ENCODE data around the gene TTC8.

DNA sequence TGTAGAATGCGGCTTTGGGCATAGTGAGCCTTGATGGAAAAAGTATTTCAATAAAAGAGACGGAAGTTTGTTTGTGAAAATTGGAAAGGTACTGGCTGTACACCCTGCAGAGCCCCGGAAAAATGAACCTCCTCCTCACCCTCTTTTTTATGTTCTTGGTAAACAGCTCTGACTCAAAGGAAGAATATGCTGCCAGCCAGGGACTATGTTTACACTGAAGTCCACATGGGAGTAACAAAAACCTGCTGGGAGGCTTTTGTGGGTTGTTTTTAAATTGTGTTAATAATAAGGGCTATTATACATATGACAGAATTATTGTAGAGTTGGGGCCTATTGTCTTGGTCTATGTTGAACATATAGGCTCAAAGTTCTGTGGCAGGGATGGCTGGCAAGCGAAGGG, 70.7 kb downstream of the TTC8 start:
- TF ChIP-seq, protein P1, sequence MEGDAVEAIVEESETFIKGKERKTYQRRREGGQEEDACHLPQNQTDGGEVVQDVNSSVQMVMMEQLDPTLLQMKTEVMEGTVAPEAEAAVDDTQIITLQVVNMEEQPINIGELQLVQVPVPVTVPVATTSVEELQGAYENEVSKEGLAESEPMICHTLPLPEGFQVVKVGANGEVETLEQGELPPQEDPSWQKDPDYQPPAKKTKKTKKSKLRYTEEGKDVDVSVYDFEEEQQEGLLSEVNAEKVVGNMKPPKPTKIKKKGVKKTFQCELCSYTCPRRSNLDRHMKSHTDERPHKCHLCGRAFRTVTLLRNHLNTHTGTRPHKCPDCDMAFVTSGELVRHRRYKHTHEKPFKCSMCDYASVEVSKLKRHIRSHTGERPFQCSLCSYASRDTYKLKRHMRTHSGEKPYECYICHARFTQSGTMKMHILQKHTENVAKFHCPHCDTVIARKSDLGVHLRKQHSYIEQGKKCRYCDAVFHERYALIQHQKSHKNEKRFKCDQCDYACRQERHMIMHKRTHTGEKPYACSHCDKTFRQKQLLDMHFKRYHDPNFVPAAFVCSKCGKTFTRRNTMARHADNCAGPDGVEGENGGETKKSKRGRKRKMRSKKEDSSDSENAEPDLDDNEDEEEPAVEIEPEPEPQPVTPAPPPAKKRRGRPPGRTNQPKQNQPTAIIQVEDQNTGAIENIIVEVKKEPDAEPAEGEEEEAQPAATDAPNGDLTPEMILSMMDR (IDR thresholded peaks at IDR 0.05; ENCODE audit: extremely low read depth in 1 of 2, insufficient read depth in 1 of 2, low read depth in 1 of 2, low read length in 2 of 2), result no peak
- TF ChIP-seq POLR2A (IDR thresholded peaks at IDR 0.05; ENCODE audit: low read depth, low read length) (no peak), MYC (IDR thresholded peaks at IDR 0.05; ENCODE audit: low read depth, low read length) (no peak), POLR2AphosphoS5 (IDR thresholded peaks at IDR 0.05; ENCODE audit: insufficient read depth, low read depth, low read length) (no peak), EZH2 (IDR thresholded peaks at IDR 0.05; ENCODE audit: borderline replicate concordance, low read depth, low read length, severe bottlenecking) (no peak), JUN (IDR thresholded peaks at IDR 0.05; ENCODE audit: borderline replicate concordance, insufficient read depth, insufficient read length, low read depth) (no peak), FOS (IDR thresholded peaks at IDR 0.05; ENCODE audit: borderline replicate concordance, insufficient read depth, low read length) (no peak)
- TF ChIP-seq, protein P2, sequence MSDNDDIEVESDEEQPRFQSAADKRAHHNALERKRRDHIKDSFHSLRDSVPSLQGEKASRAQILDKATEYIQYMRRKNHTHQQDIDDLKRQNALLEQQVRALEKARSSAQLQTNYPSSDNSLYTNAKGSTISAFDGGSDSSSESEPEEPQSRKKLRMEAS (IDR thresholded peaks at IDR 0.05; ENCODE audit: insufficient read depth, insufficient read length), result no peak
